ENCODE measurements around the gene NEK1. TPM values are rescaled to one million over a fixed set of nuclear protein-coding genes. Genes with fewer than 3 reads are reported as not detected.
"Not testable (repeated sequence)": the region's sequence is repeated elsewhere in the genome, so short reads cannot be mapped to it uniquely, and the experiment has no call there.

Gene NEK1
- total RNA-seq, 2 donors from 2014 or later: 6.9 to 7.4 TPM

GRCh38 chr4:169460081-169460480, 152.3 kb downstream of the NEK1 start:
- DNase-seq: no peak
- Histone ChIP-seq H3K27me3 (no peaks in the 10 kb centered on the region), H3K4me1 (no peaks in the 10 kb centered on the region), H3K27ac (no peak overlapping the region), H3K9me3 (no peaks in the 10 kb centered on the region), H3K9ac (ENCODE audit: low read depth in 2 of 2, low read length in 2 of 2) (no peak overlapping the region), H3K4me3 (no peak overlapping the region), H3K36me3 (no peaks in the 10 kb centered on the region)
- TF ChIP-seq CTCF (IDR thresholded peaks at IDR 0.05): no peak
- intact Hi-C loops (cut with DNase I): no loop called here

GRCh38 chr4:169458575-169458974, 153.8 kb downstream of the NEK1 start:
- intact Hi-C loops (cut with DNase I): no loop called here
- Histone ChIP-seq H3K9me3 (no peaks in the 10 kb centered on the region), H3K27ac (no peak overlapping the region), H3K27me3 (no peaks in the 10 kb centered on the region), H3K36me3 (no peaks in the 10 kb centered on the region), H3K4me3 (no peak overlapping the region), H3K9ac (ENCODE audit: low read depth in 2 of 2, low read length in 2 of 2) (no peak overlapping the region), H3K4me1 (no peaks in the 10 kb centered on the region)
- no peak for TF ChIP-seq CTCF (IDR thresholded peaks at IDR 0.05)
- no peak for DNase-seq

GRCh38 chr4:169452644-169453043, 159.7 kb downstream of the NEK1 start:
- DNase-seq; intact Hi-C loops (cut with DNase I); H3K4me3 ChIP-seq; H3K27me3 ChIP-seq; H3K9me3 ChIP-seq; H3K36me3 ChIP-seq; H3K27ac ChIP-seq; H3K9ac ChIP-seq (ENCODE audit: low read depth in 2 of 2, low read length in 2 of 2); H3K4me1 ChIP-seq: not testable (repeated sequence)

- H3K36me3 ChIP-seq; intact Hi-C loops (cut with DNase I); DNase-seq; H3K4me3 ChIP-seq; H3K27ac ChIP-seq; H3K4me1 ChIP-seq; H3K9me3 ChIP-seq; H3K9ac ChIP-seq (ENCODE audit: low read depth in 2 of 2, low read length in 2 of 2); H3K27me3 ChIP-seq: not testable (repeated sequence)
These were observed 163.4 kb downstream of the NEK1 start for GRCh38 chr4:169448935-169449334.

- Histone ChIP-seq H3K27me3 (no peaks in the 10 kb centered on the region), H3K36me3 (no peaks in the 10 kb centered on the region), H3K27ac (no peak overlapping the region), H3K9ac (ENCODE audit: low read depth in 2 of 2, low read length in 2 of 2) (no peak overlapping the region), H3K9me3 (no peaks in the 10 kb centered on the region), H3K4me3 (no peak overlapping the region), H3K4me1 (no peaks in the 10 kb centered on the region)
- intact Hi-C loops (cut with DNase I): no loop called here
- DNase-seq: no peak
- TF ChIP-seq CTCF (IDR thresholded peaks at IDR 0.05): no peak
These were observed 165.6 kb downstream of the NEK1 start for GRCh38 chr4:169446824-169447223.

GRCh38 chr4:169443748-169444147, 168.6 kb downstream of the NEK1 start:
- H3K9me3 ChIP-seq: no peaks in the 10 kb centered on the region
- H3K36me3 ChIP-seq: no peaks in the 10 kb centered on the region
- H3K4me3 ChIP-seq: no peak overlapping the region
- H3K27me3 ChIP-seq: no peaks in the 10 kb centered on the region
- no peak for DNase-seq
- intact Hi-C loops (cut with DNase I): no loop called here
- H3K4me1 ChIP-seq: no peaks in the 10 kb centered on the region
- no peak for TF ChIP-seq CTCF (IDR thresholded peaks at IDR 0.05)
- no peak overlapping the region for H3K9ac ChIP-seq (ENCODE audit: low read depth in 2 of 2, low read length in 2 of 2)
- H3K27ac ChIP-seq: no peak overlapping the region

- H3K9me3 ChIP-seq: no peaks in the 10 kb centered on the region
- DNase-seq: no peak
- no peak overlapping the region for H3K4me3 ChIP-seq
- TF ChIP-seq CTCF (IDR thresholded peaks at IDR 0.05): no peak
- intact Hi-C loops (cut with DNase I): no loop called here
- no peak overlapping the region for H3K9ac ChIP-seq (ENCODE audit: low read depth in 2 of 2, low read length in 2 of 2)
- H3K27ac ChIP-seq: no peak overlapping the region
- no peaks in the 10 kb centered on the region for H3K27me3 ChIP-seq
- H3K36me3 ChIP-seq: no peaks in the 10 kb centered on the region
- H3K4me1 ChIP-seq: no peaks in the 10 kb centered on the region
These were observed 171.9 kb downstream of the NEK1 start for GRCh38 chr4:169440446-169440845.
